Kidney (tissue), 14 donors: ENCODE measurements around the gene ASPG. TPM values are rescaled to one million over a fixed set of nuclear protein-coding genes. Genes with fewer than 3 reads are reported as not detected.

ENCODE experiments used
- DNase-seq, 5 donors: peaks; one replicate each; pipeline ENCODE4 v3.0.0-alpha.2; 2013 to 2020
- FAIRE-seq: peaks from 2 replicates; lab custom pipeline; 2012; peaks lifted over from hg19 to GRCh38; lab: Jason Lieb, UNC
- H3K27ac ChIP-seq, 2 donors: one replicate each; pipeline ENCODE4 v1.7.0; 2013; ENCODE audit warnings: low read depth in 2 of 2, low read length in 2 of 2, inconsistent platforms in 1 of 2
- H3K27me3 ChIP-seq: one replicate; pipeline ENCODE4 v1.7.1; 2013; ENCODE audit warnings: low read length, inconsistent platforms; ENCODE audit not compliant: control insufficient read depth, insufficient read depth
- H3K36me3 ChIP-seq, 3 donors: one replicate each; pipeline versions ENCODE4 v1.7.0 to v1.7.1; 2013; ENCODE audit warnings: low read length in 3 of 3, control low read depth in 1 of 3, inconsistent platforms in 1 of 3; ENCODE audit not compliant: insufficient read depth in 3 of 3, control insufficient read depth in 2 of 3
- H3K4me1 ChIP-seq, 3 donors: one replicate each; pipeline versions ENCODE4 v1.7.0 to v1.7.1; 2013; ENCODE audit warnings: low read length in 3 of 3, inconsistent platforms in 1 of 3, low read depth in 1 of 3; ENCODE audit not compliant: control insufficient read depth in 2 of 3, insufficient read depth in 2 of 3
- H3K4me3 ChIP-seq, 3 donors: one replicate each; pipeline versions ENCODE4 v1.7.0 to v1.8.1; 2013; ENCODE audit warnings: low read length in 3 of 3, control low read depth in 1 of 3, inconsistent platforms in 1 of 3
- H3K9ac ChIP-seq, 3 donors: one replicate each; pipeline versions ENCODE4 v1.7.0 to v1.7.1; 2013; ENCODE audit warnings: low read length in 3 of 3, control low read depth in 1 of 3, inconsistent platforms in 1 of 3
- H3K9me3 ChIP-seq, 3 donors: one replicate each; pipeline versions ENCODE4 v1.7.0 to v1.7.1; 2013; ENCODE audit warnings: low read length in 3 of 3, control low read depth in 1 of 3, inconsistent platforms in 1 of 3; ENCODE audit not compliant: control insufficient read depth in 2 of 3, insufficient read depth in 1 of 3
- intact Hi-C: fragments of 100-400 bp; cut with DNase I; formaldehyde crosslinking; loops from one replicate; pipeline ENCODE4 v1.11.1; 2022
- polyA plus RNA-seq: library from polyadenylated mRNA; stranded (reverse); fragments of 350-450 nt; fragmentation: Illumina TruSeq; extraction: RNeasy Lipid Tissue Mini Kit (QIAGEN cat#74804); gene quantifications from one replicate; pipeline ENCODE4 v1.2.3, GENCODE V29; 2014; ENCODE audit warnings: low read depth, low replicate concordance; ENCODE audit not compliant: insufficient read depth
- total RNA-seq: library from RNA; stranded (reverse); fragmentation: NEBNext Ultra II Directional; extraction: Animal tissue kit (Norgen Biotek cat#: 25700); gene quantifications from one replicate; pipeline ENCODE4 v1.2.1, GENCODE V29; 2021
- TF ChIP-seq, protein P1 (sequence below): IDR thresholded peaks from 3 replicates; pipeline ENCODE4 v1.5.1; 2012; ENCODE audit warnings: mild to moderate bottlenecking, moderate library complexity, borderline replicate concordance; ENCODE audit not compliant: insufficient read depth; ENCODE audit errors: extremely low read depth
- donor health status: control.
- donor health status: control.
- donor health status: control.
- donor health status: control.
- donor health status: control.
- donor health status: DM: yes; HTN: yes; CAD: no.
- donor health status: Normal renal cell carcinoma (clear cell type).

ASPG gene
- total and polyA plus RNA-seq, 2 donors from 2014 or later: 2.5 to 58.1 TPM

- TF ChIP-seq, protein P1, sequence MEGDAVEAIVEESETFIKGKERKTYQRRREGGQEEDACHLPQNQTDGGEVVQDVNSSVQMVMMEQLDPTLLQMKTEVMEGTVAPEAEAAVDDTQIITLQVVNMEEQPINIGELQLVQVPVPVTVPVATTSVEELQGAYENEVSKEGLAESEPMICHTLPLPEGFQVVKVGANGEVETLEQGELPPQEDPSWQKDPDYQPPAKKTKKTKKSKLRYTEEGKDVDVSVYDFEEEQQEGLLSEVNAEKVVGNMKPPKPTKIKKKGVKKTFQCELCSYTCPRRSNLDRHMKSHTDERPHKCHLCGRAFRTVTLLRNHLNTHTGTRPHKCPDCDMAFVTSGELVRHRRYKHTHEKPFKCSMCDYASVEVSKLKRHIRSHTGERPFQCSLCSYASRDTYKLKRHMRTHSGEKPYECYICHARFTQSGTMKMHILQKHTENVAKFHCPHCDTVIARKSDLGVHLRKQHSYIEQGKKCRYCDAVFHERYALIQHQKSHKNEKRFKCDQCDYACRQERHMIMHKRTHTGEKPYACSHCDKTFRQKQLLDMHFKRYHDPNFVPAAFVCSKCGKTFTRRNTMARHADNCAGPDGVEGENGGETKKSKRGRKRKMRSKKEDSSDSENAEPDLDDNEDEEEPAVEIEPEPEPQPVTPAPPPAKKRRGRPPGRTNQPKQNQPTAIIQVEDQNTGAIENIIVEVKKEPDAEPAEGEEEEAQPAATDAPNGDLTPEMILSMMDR: no peak
- Histone ChIP-seq H3K9ac (no peak overlapping the region), H3K9me3 (no peaks in the 10 kb centered on the region), H3K36me3 (no peaks in the 10 kb centered on the region), H3K4me1 (peaks cover 0 to 4% (median 0%) of the 10 kb centered on the region in 3 donors), H3K27me3 (peaks cover 9% of the 10 kb centered on the region), H3K27ac (no peak overlapping the region), H3K4me3 (no peak overlapping the region)
- FAIRE-seq (no peak), DNase-seq (peak in 1 of 5 donors; percentile 56)
- intact Hi-C loops: no loop called here
Observed at GRCh38 chr14:104140463-104141331, 55.2 kb downstream of the ASPG start.

DNA sequence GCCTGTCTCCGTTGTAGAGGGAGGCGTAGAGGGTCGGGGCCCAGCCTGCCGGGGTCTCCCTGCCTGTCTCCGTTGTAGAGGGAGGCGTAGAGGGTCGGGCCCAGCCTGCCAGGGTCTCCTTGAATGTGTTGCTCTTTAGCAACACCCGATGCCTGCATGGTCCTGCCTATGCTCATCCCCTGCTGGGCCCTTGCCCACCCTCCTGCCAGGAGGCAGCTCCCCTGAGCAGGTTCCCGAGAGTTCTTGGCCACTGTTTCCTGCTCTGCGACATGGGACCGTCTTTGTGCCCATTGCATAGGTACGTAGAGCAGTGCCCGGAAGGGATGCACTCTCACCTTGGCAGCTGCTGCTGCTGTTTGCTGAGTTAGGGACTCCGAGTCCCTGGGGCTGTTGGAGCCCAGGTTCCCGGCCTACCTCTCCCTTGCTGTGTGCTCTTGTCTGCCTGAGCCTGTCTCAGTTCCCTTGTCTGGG lies 56.2 kb downstream of the ASPG start:
- no peak overlapping the region for H3K9ac ChIP-seq
- TF ChIP-seq, protein P1: no peak
- FAIRE-seq: no peak
- no peak overlapping the region for H3K4me3 ChIP-seq
- H3K4me1 ChIP-seq: peaks cover 0 to 2% (median 0%) of the 10 kb centered on the region in 3 donors
- no peaks in the 10 kb centered on the region for H3K36me3 ChIP-seq
- peaks cover 7% of the 10 kb centered on the region for H3K27me3 ChIP-seq
- no peaks in the 10 kb centered on the region for H3K9me3 ChIP-seq
- no peak overlapping the region for H3K27ac ChIP-seq
- intact Hi-C loops: no loop called here
- peak in 1 of 5 donors; percentile 63 for DNase-seq

GRCh38 chr14:104142136-104142945 lies 56.8 kb downstream of the ASPG start:
- intact Hi-C loops: no loop called here
- FAIRE-seq: no peak

More at GRCh38 chr14:104142136-104142945, 56.8 kb downstream of the ASPG start:
- H3K9ac ChIP-seq: no peak overlapping the region
- H3K27me3 ChIP-seq: peaks cover under 1% of the 10 kb centered on the region
- TF ChIP-seq, protein P1: no peak
- H3K27ac ChIP-seq: no peak overlapping the region
- no peak overlapping the region for H3K4me3 ChIP-seq
- no peaks in the 10 kb centered on the region for H3K36me3 ChIP-seq
- H3K4me1 ChIP-seq: peaks cover 0 to under 1% (median 0%) of the 10 kb centered on the region in 3 donors
- DNase-seq: peak in 2 of 5 donors; percentile 46 to 47
- no peaks in the 10 kb centered on the region for H3K9me3 ChIP-seq
